ENCODE data around the gene CELA2B. TPM values are rescaled to one million over a fixed set of nuclear protein-coding genes. Genes with fewer than 3 reads are reported as not detected.

CELA2B gene
- total and polyA plus RNA-seq, 2 experiments from 2014 or later: 0.26 TPM; not detected in 1

DNA sequence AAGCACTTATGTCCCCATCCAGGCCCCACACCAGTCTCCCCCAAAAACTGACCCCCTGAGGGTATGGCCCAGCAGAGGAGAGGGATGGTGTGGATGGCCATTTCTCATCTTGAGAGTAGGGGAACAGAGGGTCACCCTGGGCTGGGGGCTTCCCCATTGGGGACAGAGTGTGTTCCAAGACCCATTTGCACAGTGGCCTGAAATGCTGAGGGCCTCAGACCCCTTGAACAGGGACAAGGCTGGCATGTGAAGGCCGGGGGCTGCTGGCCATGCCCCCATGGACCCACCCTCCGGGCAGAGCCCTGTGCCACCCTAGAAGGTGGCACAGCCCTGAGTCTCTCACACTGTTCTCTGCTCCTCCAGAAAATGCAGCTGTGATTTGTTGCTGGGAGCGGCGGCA lies 29.7 kb upstream of the CELA2B start:
- Histone ChIP-seq H3K4me1 (ENCODE audit: low read depth) (peaks cover 7% of the 10 kb centered on the region), H3K27ac (no peak overlapping the region), H3K4me3 (no peak overlapping the region), H3K9me3 (ENCODE audit: low read depth) (no peaks in the 10 kb centered on the region), H3K27me3 (no peaks in the 10 kb centered on the region), H3K36me3 (no peaks in the 10 kb centered on the region)
- TF ChIP-seq CTCF (IDR thresholded peaks at IDR 0.05; ENCODE audit: low read depth, low read length): no peak
- no peak for DNase-seq (ENCODE audit: low read depth in 1 of 2, low spot score in 1 of 2)

GRCh38 chr1:15448877-15449462 lies 26.9 kb upstream of the CELA2B start:
- Histone ChIP-seq H3K36me3 (no peaks in the 10 kb centered on the region), H3K9me3 (ENCODE audit: low read depth) (no peaks in the 10 kb centered on the region), H3K4me3 (no peak overlapping the region), H3K27me3 (no peaks in the 10 kb centered on the region), H3K27ac (no peak overlapping the region), H3K4me1 (ENCODE audit: low read depth) (peaks cover 6% of the 10 kb centered on the region)
- no peak for DNase-seq (ENCODE audit: low read depth in 1 of 2, low spot score in 1 of 2)
- TF ChIP-seq CTCF (IDR thresholded peaks at IDR 0.05; ENCODE audit: low read depth, low read length): no peak

DNA sequence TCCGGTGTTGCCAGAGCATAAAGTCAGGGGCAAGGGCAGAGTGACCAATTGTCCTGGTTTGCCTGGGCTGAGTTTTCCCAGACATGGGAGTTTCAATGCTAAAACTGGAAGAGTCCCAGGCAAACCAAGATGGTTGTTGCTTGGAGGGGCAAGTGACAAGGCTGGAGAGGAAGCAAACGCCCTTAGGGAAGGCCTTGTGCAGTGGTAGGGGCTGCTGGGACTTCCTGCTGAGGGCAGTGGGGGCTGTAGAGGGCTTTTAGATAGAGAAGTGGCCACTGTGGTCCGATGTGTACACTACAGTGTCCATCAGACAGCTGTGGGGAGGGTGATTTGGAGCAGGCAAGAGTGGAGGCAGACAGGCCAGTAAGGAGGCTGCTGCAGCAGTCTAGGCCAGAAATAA lies 26.3 kb upstream of the CELA2B start:
- H3K4me1 ChIP-seq (ENCODE audit: low read depth): peaks cover under 1% of the 10 kb centered on the region
- no peak overlapping the region for H3K4me3 ChIP-seq
- TF ChIP-seq CTCF (IDR thresholded peaks at IDR 0.05; ENCODE audit: low read depth, low read length): no peak
- H3K27ac ChIP-seq: no peak overlapping the region
- no peaks in the 10 kb centered on the region for H3K27me3 ChIP-seq
- no peaks in the 10 kb centered on the region for H3K9me3 ChIP-seq (ENCODE audit: low read depth)
- no peaks in the 10 kb centered on the region for H3K36me3 ChIP-seq
- DNase-seq (ENCODE audit: low read depth in 1 of 2, low spot score in 1 of 2): no peak

DNA sequence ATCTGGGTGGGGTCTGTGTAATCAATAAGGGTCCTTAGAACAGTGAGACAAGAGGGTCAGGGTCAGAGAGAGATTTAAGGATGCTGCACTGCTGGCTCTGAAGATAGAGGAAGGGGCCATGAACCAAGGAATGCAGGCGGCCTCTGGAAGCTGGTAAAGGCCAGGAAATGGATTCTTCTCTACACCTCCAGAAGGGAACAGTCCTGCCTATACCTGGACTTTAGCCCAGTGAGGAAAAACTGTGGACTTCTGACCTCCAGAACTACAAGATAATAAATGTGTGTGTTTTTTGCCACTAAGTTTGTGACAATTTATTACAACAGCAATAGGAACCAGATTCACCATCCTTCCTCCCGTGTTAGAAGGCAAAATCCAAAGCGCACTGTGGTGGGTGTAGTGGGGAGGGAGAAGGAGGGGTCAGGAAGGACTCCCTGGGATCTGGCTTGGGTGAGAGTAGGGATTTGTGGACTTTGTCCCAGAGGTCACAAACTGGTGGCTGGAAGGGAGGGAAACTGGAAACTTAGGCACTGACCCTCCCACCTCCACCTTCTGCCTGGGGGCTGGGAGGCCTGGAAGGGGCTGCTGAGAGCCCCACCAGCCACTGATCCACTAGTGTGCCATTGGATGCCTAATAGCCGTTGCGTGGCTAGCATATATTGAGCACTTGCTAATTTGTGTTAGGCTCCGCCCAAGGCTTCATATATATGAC lies 24.7 kb upstream of the CELA2B start:
- TF ChIP-seq CTCF (IDR thresholded peaks at IDR 0.05; ENCODE audit: low read depth, low read length): no peak
- H3K9me3 ChIP-seq (ENCODE audit: low read depth): no peaks in the 10 kb centered on the region
- no peak for DNase-seq (ENCODE audit: low read depth in 1 of 2, low spot score in 1 of 2)
- no peaks in the 10 kb centered on the region for H3K27me3 ChIP-seq
- no peaks in the 10 kb centered on the region for H3K4me1 ChIP-seq (ENCODE audit: low read depth)
- no peak overlapping the region for H3K27ac ChIP-seq
- H3K4me3 ChIP-seq: no peak overlapping the region
- no peaks in the 10 kb centered on the region for H3K36me3 ChIP-seq

DNA sequence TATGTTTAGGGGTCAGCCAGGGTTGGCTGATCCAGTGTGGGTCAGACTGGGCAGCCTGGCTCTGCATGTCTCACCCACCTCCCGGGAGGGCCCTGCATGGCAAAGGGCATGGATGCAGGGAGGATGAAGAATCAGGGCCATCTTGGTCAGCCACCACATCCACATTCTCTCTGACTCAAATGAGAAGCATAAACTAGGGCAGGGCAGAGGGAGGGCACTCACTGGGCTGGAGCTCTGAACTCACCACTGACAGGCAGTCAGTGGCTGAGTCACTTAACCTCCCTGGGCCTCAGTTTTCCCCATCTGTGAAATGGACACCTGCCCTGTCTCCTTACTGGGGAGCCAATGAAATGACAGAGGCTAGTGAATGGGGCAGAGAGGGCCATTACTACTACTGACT lies 23.7 kb upstream of the CELA2B start:
- H3K4me1 ChIP-seq (ENCODE audit: low read depth): no peaks in the 10 kb centered on the region
- H3K9me3 ChIP-seq (ENCODE audit: low read depth): no peaks in the 10 kb centered on the region

More for the DNA sequence above, 23.7 kb upstream of the CELA2B start:
- TF ChIP-seq CTCF (IDR thresholded peaks at IDR 0.05; ENCODE audit: low read depth, low read length): no peak
- Histone ChIP-seq H3K36me3 (no peaks in the 10 kb centered on the region), H3K27ac (no peak overlapping the region), H3K27me3 (no peaks in the 10 kb centered on the region), H3K4me3 (no peak overlapping the region)
- no peak for DNase-seq (ENCODE audit: low read depth in 1 of 2, low spot score in 1 of 2)

All from cardiac muscle cell (in vitro differentiated cells and primary cell).